CD4-positive, alpha-beta T cell (primary cell): ENCODE measurements around the gene ADCY7. TPM values are rescaled to one million over a fixed set of nuclear protein-coding genes. Genes with fewer than 3 reads are reported as not detected.

Experiments used
- ATAC-seq: fragments of 200-7000 bp; cut with Tn5 transposase; one replicate; pipeline ENCODE4 v1.10.0; 2022; ENCODE audit warnings: mild to moderate bottlenecking; ENCODE audit not compliant: poor library complexity
- CTCF ChIA-PET: fragments of 350-600 bp; sonication (Branson Sonifier 250); formaldehyde crosslinking; loops from one replicate; lab custom pipeline; 2021; ENCODE audit warnings: antibody characterized with exemption, inconsistent platforms; lab: Charles Lee
- POLR2A ChIA-PET: fragments of 350-600 bp; sonication (Branson Sonifier 250); formaldehyde crosslinking; loops from one replicate; lab custom pipeline; 2021; ENCODE audit warnings: antibody characterized with exemption, inconsistent platforms; lab: Charles Lee
- DNase-seq, 14 experiments: peaks; one replicate each; pipeline ENCODE4 v3.0.0-alpha.2; 2013 to 2020; ENCODE audit warnings: mixed read lengths in 2 of 14
- H3K27ac ChIP-seq, 2 donors: one replicate each; pipeline versions ENCODE4 v1.5.1 to v1.7.0; 2013; ENCODE audit warnings: low read length in 2 of 2, low read depth in 1 of 2, mild to moderate bottlenecking in 1 of 2
- H3K27me3 ChIP-seq, 2 experiments: 1 replicate in 1 of 2; 2 replicates in 1 of 2; pipeline versions ENCODE4 v1.6.1 to v1.7.0; 2013; ENCODE audit warnings: low read length in 2 of 2, control low read depth in 1 of 2, mild to moderate bottlenecking in 1 of 2, moderate library complexity in 1 of 2; ENCODE audit not compliant: insufficient read depth in 2 of 2, control insufficient read depth in 1 of 2
- H3K36me3 ChIP-seq: one replicate; pipeline ENCODE4 v1.6.1; 2013; ENCODE audit warnings: low read length, control low read depth; ENCODE audit not compliant: insufficient read depth
- H3K4me1 ChIP-seq: one replicate; pipeline ENCODE4 v1.6.1; 2013; ENCODE audit warnings: low read length, control low read depth; ENCODE audit not compliant: insufficient read depth
- H3K4me3 ChIP-seq: one replicate; pipeline ENCODE4 v1.5.1; 2013; ENCODE audit warnings: mild to moderate bottlenecking, low read length, moderate library complexity
- H3K9me3 ChIP-seq, 2 experiments: 1 replicate in 1 of 2; 2 replicates in 1 of 2; pipeline versions ENCODE4 v1.6.1 to v1.7.0; 2013; ENCODE audit warnings: low read length in 2 of 2, mild to moderate bottlenecking in 2 of 2, control low read depth in 1 of 2, moderate library complexity in 1 of 2; ENCODE audit not compliant: control insufficient read depth in 1 of 2, insufficient read depth in 1 of 2
- H3K27ac Mint-ChIP-seq: one replicate; pipeline ENCODE4 v1.8.0; 2020; ENCODE audit warnings: mixed read lengths
- H3K27me3 Mint-ChIP-seq: one replicate; pipeline ENCODE4 v1.8.0; 2021; ENCODE audit warnings: mixed read lengths
- H3K36me3 Mint-ChIP-seq: one replicate; pipeline ENCODE4 v1.8.0; 2021; ENCODE audit warnings: low read depth, mixed read lengths
- H3K4me1 Mint-ChIP-seq: one replicate; pipeline ENCODE4 v1.8.0; 2021; ENCODE audit warnings: low read depth, mixed read lengths
- H3K4me3 Mint-ChIP-seq: one replicate; pipeline ENCODE4 v1.8.0; 2020; ENCODE audit warnings: mild to moderate bottlenecking, mixed read lengths
- H3K9me3 Mint-ChIP-seq: one replicate; pipeline ENCODE4 v1.8.0; 2020; ENCODE audit warnings: mixed read lengths
- intact Hi-C, 2 experiments: fragments of 100-400 bp; cut with DNase I in 1 of 2; cut with micrococcal nuclease in 1 of 2; formaldehyde crosslinking; loops; one replicate each; pipeline versions ENCODE4 v1.15.1 to v1.9.0; 2023 to 2025; cut with DNase I, micrococcal nuclease
- total RNA-seq, 174 experiments: library from RNA in 2 of 174; stranded (reverse) in 2 of 174; gene quantifications; one replicate each; pipeline ENCODE4 v1.2.3 and lab custom pipeline; 2021 to 2026
- TF ChIP-seq, protein P1 (sequence below): fragments of 200-600 bp; IDR thresholded peaks from one replicate; pipeline ENCODE4 v1.8.0; 2022; ENCODE audit warnings: antibody characterized with exemption, mild to moderate bottlenecking

ADCY7 gene
- total RNA-seq, 2 experiments from 2014 or later: 136 to 147 TPM

DNA sequence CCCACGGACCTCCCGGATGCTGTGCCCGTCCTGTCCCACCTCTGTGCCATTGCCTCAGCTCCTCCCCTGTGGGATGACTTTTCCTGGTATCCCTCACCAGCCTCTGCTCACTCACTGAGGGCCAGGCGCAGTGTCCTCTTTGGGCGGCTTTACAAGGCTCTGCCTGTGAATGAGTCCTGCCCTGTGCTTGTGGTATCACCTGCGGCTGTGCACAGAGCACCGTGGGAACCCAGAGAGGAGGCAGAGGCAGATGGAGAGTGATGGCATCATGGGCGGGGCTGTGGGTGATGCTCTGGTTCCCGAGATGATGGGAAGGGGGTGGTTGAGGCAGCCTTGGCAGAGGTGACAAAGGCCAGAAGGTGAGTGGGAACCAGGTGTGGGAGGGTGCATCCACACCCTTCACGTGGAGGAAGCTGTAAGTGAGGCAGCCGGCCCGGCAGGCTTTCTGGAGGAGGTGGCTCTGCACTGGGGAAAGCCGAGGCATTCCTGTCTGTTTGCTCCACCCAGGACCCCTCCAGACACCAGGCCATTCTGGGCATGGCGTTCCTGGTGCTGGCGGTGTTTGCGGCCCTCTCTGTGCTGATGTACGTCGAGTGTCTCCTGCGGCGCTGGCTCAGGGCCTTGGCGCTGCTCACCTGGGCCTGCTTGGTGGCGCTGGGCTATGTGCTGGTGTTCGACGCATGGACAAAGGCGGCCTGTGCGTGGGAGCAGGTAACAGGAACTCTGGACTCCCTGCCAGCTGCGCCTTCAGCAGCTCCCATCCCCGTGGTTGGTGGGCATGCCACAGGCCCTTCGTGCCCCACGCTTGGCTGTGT is 23.8 kb downstream of the ADCY7 start:
- peaks cover 76% of the 10 kb centered on the region for H3K36me3 Mint-ChIP-seq
- Histone ChIP-seq H3K36me3 (peaks cover 82% of the 10 kb centered on the region), H3K27me3 (no peaks in the 10 kb centered on the region), H3K27ac (peak overlapping the region in 1 of 2 donors; percentile 13), H3K9me3 (peaks cover 0 to 9% of the 10 kb centered on the region in 2 experiments), H3K4me3 (no peak overlapping the region), H3K4me1 (peaks cover 29% of the 10 kb centered on the region)
- H3K4me1 Mint-ChIP-seq: peaks cover 14% of the 10 kb centered on the region
- no peak overlapping the region for H3K4me3 Mint-ChIP-seq
- POLR2A ChIA-PET: no interaction called here
- intact Hi-C loops: no loop called here
- DNase-seq (no peak), ATAC-seq (no peak)
- H3K27me3 Mint-ChIP-seq: no peaks in the 10 kb centered on the region
- H3K9me3 Mint-ChIP-seq: no peaks in the 10 kb centered on the region
- peak overlapping the region; percentile 36 for H3K27ac Mint-ChIP-seq
- CTCF ChIA-PET: no interaction called here
- TF ChIP-seq, protein P1, sequence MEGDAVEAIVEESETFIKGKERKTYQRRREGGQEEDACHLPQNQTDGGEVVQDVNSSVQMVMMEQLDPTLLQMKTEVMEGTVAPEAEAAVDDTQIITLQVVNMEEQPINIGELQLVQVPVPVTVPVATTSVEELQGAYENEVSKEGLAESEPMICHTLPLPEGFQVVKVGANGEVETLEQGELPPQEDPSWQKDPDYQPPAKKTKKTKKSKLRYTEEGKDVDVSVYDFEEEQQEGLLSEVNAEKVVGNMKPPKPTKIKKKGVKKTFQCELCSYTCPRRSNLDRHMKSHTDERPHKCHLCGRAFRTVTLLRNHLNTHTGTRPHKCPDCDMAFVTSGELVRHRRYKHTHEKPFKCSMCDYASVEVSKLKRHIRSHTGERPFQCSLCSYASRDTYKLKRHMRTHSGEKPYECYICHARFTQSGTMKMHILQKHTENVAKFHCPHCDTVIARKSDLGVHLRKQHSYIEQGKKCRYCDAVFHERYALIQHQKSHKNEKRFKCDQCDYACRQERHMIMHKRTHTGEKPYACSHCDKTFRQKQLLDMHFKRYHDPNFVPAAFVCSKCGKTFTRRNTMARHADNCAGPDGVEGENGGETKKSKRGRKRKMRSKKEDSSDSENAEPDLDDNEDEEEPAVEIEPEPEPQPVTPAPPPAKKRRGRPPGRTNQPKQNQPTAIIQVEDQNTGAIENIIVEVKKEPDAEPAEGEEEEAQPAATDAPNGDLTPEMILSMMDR: no peak

DNA sequence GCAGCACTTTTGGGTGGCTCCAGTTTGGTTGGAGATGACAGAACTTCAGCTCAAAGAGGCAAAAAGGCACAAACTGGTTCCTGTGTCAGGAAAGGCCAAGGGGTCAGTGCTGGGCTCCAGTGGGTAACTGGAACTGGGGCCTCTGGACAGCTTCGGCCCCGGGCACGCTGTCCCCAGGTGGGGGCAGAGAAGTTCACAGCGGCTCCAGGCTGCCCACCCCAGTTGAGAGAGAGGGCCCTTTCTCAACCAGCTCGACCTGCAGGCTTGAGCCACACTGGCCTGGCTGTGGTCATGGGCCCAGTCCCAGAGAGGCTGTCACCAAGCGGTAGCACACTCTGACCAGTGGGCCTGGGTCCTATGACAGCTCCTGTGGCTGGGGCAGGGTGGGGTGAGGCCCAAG is 24.5 kb downstream of the ADCY7 start:
- ChIA-PET CTCF (no interaction called here), POLR2A (no interaction called here)
- Mint-ChIP-seq H3K4me1 (peaks cover 11% of the 10 kb centered on the region), H3K27me3 (no peaks in the 10 kb centered on the region), H3K9me3 (no peaks in the 10 kb centered on the region), H3K27ac (no peak overlapping the region), H3K36me3 (peaks cover 78% of the 10 kb centered on the region), H3K4me3 (no peak overlapping the region)
- ATAC-seq (no peak), DNase-seq (no peak)
- TF ChIP-seq, protein P1: no peak
- H3K4me1 ChIP-seq: peaks cover 22% of the 10 kb centered on the region
- H3K36me3 ChIP-seq: peaks cover 89% of the 10 kb centered on the region
- H3K27me3 ChIP-seq: no peaks in the 10 kb centered on the region
- peaks cover 0 to 8% of the 10 kb centered on the region in 2 experiments for H3K9me3 ChIP-seq
- no peak overlapping the region for H3K27ac ChIP-seq
- H3K4me3 ChIP-seq: no peak overlapping the region
- intact Hi-C loops: no loop called here

DNA sequence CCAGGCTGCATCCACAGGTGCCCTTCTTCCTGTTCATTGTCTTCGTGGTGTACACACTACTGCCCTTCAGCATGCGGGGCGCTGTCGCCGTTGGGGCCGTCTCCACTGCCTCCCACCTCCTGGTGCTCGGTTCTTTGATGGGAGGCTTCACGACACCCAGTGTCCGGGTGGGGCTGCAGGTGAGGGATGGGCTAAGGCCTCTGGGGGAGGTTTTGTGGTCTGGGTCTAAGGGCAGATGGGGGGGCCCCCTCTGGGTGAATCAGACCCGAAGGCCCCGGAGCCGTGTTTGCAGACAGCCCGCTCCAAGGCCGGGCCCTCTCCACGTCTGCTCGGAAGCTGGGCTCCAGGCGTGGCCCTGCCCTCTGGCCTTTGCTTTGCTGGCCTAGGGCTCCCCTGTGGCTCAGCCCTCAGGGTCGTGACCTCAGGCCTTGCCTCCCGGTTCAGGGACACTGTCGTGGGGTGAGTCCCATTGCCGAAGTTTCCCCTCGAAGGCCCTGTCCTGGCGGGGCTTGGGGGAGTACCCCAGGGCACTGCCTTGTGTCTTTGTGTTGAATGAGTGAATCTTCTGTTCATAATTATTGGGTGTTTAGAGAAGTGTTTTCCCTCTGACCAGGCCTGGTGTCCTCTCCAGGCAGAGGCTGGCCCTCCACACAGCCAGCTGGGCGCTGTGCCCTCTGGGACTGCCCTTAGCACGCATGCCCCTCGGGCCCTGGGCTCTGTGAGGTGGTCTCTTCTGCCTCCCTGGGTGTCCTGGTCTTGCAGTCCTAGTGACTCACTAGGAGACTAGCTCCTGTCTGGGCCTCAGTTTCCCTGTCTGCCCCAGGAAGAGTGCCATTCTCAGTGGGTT is 25.6 kb downstream of the ADCY7 start:
- no peak overlapping the region for H3K4me3 Mint-ChIP-seq
- H3K36me3 ChIP-seq: peaks cover 92% of the 10 kb centered on the region
- ATAC-seq: no peak
- H3K4me1 Mint-ChIP-seq: peaks cover 4% of the 10 kb centered on the region
- ChIA-PET CTCF (no interaction called here), POLR2A (no interaction called here)
- peaks cover 78% of the 10 kb centered on the region for H3K36me3 Mint-ChIP-seq
- intact Hi-C loops: no loop called here
- TF ChIP-seq, protein P1: no peak
- DNase-seq: no peak
- H3K27me3 ChIP-seq: no peaks in the 10 kb centered on the region
- no peaks in the 10 kb centered on the region for H3K9me3 ChIP-seq
- H3K4me1 ChIP-seq: peaks cover 19% of the 10 kb centered on the region
- H3K27me3 Mint-ChIP-seq: no peaks in the 10 kb centered on the region
- no peak overlapping the region for H3K27ac Mint-ChIP-seq
- no peaks in the 10 kb centered on the region for H3K9me3 Mint-ChIP-seq
- no peak overlapping the region for H3K4me3 ChIP-seq
- no peak overlapping the region for H3K27ac ChIP-seq
